ELF-1 (cell line): ENCODE results near the gene IRS1.

ENCODE experiments used
- DNase-seq: peaks from one replicate; pipeline ENCODE4 v3.0.0-alpha.2; 2016; ENCODE audit warnings: low read depth, low spot score

Gene IRS1

GRCh38 chr2:226818930-226819329, 19.3 kb upstream of the IRS1 start:
- DNase-seq, result no peak

GRCh38 chr2:226813148-226813701, 13.6 kb upstream of the IRS1 start:
- no peak for DNase-seq

GRCh38 chr2:226803410-226803809, 3.8 kb upstream of the IRS1 start:
- DNase-seq, result no peak

- no peak for DNase-seq
These were observed 3.0 kb upstream of the IRS1 start for GRCh38 chr2:226802573-226802972.

GRCh38 chr2:226800941-226801784, 1.5 kb upstream of the IRS1 start:
- peak; percentile 96 for DNase-seq

- DNase-seq, result peak; percentile 47
These were observed 638 bp upstream of the IRS1 start for GRCh38 chr2:226799976-226800940.

DNA sequence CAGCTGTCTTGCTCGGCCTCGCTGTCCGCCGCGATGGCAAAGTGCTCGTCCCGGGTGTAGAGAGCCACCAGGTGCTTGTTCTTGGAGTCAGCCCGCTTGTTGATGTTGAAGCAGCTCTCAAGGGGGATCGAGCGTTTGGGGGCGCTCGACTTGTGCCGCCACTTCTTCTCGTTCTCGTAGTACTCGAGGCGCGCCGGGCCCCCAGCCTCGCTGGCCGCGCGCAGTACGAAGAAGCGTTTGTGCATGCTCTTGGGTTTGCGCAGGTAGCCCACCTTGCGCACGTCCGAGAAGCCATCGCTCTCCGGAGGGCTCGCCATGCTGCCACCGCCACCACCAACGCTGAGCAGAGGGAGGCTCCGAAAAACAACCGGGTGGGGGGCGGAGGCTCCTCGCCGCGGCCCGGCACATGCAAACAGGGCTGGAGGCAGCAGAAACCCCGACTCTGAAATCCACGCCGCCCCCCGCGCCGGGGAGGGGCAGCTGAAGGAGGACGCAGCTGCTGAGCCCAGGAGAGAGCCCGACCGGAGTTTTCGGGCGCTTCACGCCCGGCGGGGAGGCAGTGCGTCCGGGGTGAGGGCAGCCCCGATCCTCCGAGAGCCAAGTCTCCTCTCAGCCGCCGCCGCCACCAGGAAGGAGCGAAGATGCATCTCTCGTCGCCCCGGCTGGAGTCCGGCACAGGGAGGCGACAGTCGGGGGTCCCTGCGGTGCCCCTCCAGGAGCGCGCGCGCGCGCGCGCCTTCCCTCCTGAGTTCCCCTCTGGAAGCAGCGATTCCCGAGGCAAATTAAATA, 1.0 kb downstream of the IRS1 start:
- no peak for DNase-seq

DNA sequence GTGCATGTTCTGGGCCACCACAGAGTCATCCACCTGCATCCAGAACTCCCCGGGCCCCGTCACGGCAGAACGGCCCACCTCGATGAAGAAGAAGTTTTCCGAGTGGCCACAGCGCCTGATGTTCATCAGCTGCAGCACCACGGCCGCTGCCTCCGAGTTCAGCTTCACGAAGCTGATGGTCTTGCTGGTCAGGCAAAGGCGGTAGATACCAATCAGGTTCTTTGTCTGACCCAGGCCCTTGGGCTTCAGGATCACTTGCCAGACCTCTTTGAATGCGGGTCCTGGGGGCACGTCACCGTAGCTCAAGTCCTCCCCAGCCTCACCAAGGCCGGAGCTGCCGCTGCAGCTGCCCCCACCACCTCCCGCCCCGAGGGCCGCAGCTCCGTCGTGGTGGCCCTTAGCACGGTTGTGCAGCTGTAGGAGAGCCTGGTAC, 1.6 kb downstream of the IRS1 start:
- DNase-seq, result peak; percentile 75

DNA sequence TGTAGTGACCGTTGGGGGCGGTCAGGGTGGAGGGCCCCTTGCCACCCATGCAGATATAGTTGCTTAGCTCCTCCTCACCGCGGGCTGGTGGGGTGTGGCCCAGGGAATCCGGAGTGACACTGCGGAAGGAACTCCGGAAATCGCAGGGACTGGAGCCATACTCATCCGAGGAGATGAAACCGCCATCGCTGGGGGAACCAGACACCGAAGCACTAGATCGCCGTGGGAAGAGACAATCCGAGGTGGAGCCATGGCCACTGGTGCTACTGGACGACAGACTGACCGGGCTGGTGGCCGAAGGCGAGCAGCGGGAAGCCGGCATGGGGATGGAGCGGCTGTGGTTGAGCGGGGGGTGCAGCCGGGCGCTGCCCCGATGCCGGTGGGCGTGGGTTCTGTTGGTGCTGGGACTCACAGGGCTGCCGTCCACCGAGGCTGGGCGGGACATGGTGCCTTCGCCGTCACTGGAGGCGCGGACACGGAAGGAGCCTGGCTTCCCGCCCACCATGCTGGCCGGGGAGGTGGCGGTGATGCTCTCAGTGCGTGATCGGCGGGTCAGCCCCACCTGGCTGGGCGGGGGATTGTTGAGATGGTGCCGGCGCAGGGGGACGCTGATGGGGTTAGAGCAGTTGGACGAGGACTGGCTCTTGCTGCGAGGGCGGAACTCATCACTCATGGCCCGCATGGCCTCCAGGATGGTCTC, 2.2 kb downstream of the IRS1 start:
- peak; percentile 55 for DNase-seq

- peak; percentile 62 for DNase-seq
These were observed 2.8 kb downstream of the IRS1 start for GRCh38 chr2:226796840-226797288.

- DNase-seq, result no peak
These were observed 3.4 kb downstream of the IRS1 start for GRCh38 chr2:226796012-226796839.

- DNase-seq, result no peak
These were observed 4.2 kb downstream of the IRS1 start for GRCh38 chr2:226795281-226796011.

DNA sequence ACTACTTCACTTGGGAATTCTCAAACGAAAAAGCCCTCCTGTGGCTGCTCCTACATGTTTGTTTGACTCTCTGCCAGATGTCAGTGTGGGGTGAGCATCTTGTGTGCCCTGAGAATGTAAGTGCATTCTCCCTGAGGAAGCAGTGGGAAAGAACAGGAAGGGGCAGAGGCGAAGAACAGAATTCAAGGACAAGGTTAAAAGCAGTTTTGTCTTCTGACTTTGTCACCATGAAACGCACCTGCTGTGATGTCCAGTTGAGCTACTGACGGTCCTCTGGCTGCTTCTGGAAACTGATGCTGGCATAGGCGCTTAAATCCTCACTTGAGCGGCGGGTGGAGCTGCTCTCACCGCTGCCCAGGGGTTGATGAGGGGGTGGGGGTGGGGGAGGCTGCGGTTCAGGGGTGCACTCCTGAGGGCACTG, 4.9 kb downstream of the IRS1 start:
- DNase-seq, result no peak

DNA sequence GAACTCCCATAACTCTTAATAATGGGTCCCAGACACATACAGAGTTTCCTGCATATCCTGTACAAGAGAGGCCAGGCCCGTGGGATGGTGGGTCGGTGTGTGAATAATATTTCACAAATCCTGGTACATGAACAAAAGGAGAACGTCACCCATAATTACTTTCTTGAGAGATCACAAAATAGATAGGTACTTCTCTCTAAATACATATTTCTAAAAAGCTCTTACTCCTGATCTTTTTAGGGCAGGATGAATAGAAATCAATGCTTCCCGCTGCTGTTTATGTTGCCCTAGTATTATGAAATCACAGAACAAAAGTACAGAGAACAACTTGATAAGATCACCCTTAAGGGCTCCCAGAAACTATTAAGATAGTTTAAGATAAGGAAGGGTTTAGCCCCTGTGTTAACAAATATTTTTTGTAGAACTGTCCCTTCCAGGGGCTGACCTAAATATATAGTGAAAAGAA, 5.4 kb downstream of the IRS1 start:
- DNase-seq, result no peak

DNA sequence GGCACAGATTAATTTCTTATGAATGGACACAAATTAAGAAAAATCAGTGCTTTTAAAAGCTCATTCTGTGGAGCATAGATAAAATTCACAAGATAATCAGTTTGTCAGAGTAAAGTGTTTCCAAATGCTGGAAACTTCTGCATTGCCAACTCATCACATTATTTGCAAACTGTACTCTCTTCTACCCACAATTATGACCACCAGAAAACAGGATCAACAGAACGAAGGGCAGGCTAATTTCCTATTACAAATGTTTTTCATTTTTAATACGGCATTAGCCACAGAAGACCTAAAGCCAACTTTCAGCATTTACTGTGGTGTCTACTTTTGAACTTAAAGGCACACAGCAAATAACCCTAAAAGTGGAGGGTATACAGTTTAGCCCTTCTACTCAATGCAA, 6.0 kb downstream of the IRS1 start:
- DNase-seq, result no peak

DNA sequence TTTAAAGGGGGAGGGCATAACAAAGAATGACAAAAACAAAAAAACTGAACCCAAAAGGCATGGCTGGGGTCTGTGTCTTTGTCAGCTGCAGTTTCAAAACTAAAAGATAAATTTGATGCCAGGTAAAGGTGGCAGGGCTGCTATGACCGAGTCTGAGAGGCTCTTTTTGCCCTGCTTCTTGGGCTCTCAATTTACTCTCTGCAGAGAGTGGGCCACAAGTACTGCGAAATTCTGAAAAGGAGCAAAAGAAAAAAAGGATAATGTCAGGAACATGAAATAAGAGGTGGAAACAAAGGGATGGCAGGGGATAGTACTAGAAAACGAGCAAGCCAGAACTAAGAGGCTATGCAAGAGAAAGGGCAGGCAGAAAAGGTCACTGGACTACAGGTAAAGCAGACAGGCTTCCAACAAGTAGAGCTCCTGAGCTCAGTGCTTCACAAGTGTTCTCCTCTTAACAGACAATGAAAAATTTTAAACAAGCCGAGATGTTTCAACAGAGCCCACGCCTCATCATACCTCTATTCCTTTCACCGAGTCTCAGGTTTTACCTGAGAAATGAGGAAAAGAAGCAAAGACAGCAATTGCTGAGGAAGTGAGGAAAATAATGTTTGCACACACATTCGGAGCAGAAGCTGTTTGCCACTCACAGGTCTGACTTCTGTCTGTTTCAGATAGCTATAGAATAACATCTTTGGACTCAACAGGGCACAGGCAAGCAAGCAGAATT, 7.3 kb downstream of the IRS1 start:
- DNase-seq, result peak; percentile 36

DNA sequence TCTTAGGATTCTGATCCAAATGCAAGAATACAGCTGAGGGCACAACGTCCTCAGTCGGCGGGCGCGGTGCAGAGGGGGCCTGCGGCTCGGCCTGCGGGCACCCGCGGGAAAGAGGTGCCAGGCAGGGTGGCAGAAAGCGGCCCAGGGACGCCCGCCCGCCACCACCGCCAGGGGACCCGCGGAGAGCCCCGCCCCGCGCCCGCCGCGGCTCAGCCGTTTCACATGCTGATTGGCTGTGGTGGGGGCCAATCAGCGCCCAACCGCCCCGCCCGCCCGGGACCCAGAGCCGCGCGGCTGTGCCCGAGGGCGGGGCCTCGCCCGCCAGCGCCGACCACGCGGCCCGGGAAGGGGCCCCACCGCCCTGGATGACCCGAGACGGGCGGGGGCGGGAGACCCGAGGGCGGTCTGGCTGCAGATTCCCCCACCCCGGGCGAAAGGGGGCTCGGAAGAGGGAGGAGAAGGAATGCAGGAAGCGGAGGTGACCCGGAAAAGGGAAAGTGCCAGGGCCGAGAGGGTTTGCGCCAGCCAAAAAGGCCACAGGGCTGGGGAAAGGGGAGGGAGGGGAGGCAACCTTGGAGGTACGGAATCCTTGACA, 8.0 kb downstream of the IRS1 start:
- peak; percentile 94 for DNase-seq

DNA sequence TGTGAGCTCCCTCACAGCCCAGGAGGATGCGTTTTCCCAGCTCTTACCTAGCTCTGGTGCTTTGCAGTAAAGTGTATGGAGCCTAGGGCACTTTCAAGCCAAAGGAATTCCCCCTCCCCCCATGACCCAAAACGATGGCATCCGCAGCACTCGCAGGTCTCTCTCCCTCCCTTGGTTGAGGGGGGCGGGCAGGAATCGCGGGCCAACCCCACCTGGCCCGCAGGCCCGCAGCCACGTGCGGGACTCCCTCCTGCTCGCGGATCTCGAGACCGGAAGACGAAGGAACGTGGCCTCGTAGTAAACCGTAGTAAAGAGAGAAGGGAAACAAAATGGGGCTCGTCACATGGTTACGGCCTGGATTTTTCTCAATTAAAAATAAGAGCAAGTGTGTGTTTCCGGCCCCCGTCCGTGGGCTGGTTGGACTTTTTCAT, 8.5 kb downstream of the IRS1 start:
- peak; percentile 91 for DNase-seq
